SU-DHL-6 (cell line): Measurements from ENCODE around the gene PTCH1.

Source experiments
- H2AFZ ChIP-seq: fragments of 200-600 bp; sonication (generic); 2 replicates; pipeline ENCODE4 v1.6.1; 2014; ENCODE audit warnings: low read depth, mild to moderate bottlenecking, moderate library complexity, mixed read lengths, antibody characterized with exemption, low read length; ENCODE audit not compliant: severe bottlenecking
- H3F3A ChIP-seq: fragments of 200-600 bp; shearing (Covaris generic); 2 replicates; pipeline ENCODE4 v1.6.0; 2016; ENCODE audit warnings: antibody characterized with exemption, mild to moderate bottlenecking; ENCODE audit not compliant: insufficient read depth
- H3K27ac ChIP-seq: fragments of 200-600 bp; sonication (generic); 2 replicates; pipeline ENCODE4 v1.5.1; 2016; ENCODE audit warnings: low read depth, mild to moderate bottlenecking, low read length, moderate library complexity, mixed read lengths
- H3K27me3 ChIP-seq: fragments of 200-600 bp; sonication (generic), shearing (Covaris generic); 2 replicates; pipeline ENCODE4 v1.6.0; 2014; ENCODE audit warnings: mild to moderate bottlenecking, low read length
- H3K36me3 ChIP-seq: fragments of 200-600 bp; sonication (generic); 2 replicates; pipeline ENCODE4 v1.6.1; 2014; ENCODE audit warnings: mild to moderate bottlenecking, low read length, mixed read lengths
- H3K4me2 ChIP-seq: fragments of 300-600, 200-600 bp; shearing (Covaris generic), sonication (generic); 2 replicates; pipeline ENCODE4 v1.6.0; 2014; ENCODE audit warnings: low read length, low read depth, mild to moderate bottlenecking; ENCODE audit not compliant: poor library complexity, severe bottlenecking
- H3K4me3 ChIP-seq: fragments of 200-600 bp; sonication (generic); 2 replicates; pipeline ENCODE4 v1.5.1; 2014; ENCODE audit warnings: antibody characterized with exemption, low read length, mild to moderate bottlenecking, mixed read lengths; ENCODE audit not compliant: insufficient read depth, poor library complexity, severe bottlenecking
- H3K79me2 ChIP-seq: fragments of 200-600 bp; sonication (generic); 2 replicates; pipeline ENCODE4 v1.6.1; 2014; ENCODE audit warnings: mild to moderate bottlenecking, low read length, moderate library complexity; ENCODE audit not compliant: insufficient read depth
- H3K9ac ChIP-seq: fragments of 200-600 bp; sonication (generic); 2 replicates; pipeline ENCODE4 v1.7.0; 2014; ENCODE audit warnings: mild to moderate bottlenecking, low read length
- H3K9me2 ChIP-seq: fragments of 200-600 bp; sonication (generic); replicated peaks from 2 replicates; pipeline ENCODE4 v1.6.1; 2014; ENCODE audit warnings: low read length; ENCODE audit not compliant: insufficient read depth
- H3K9me3 ChIP-seq: fragments of 200-600 bp; sonication (generic); 2 replicates; pipeline ENCODE4 v1.6.1; 2014; ENCODE audit warnings: low read length, mixed read lengths; ENCODE audit not compliant: insufficient read depth
- H4K20me1 ChIP-seq: fragments of 200-600 bp; sonication (generic); 2 replicates; pipeline ENCODE4 v1.6.1; 2014; ENCODE audit warnings: low read depth, mild to moderate bottlenecking, antibody characterized with exemption, low read length, moderate library complexity, mixed read lengths
- CTCF ChIP-seq: fragments of 200-600 bp; sonication (generic); IDR thresholded peaks from one replicate; pipeline ENCODE4 v1.5.1; 2017; ENCODE audit warnings: antibody characterized with exemption, mild to moderate bottlenecking, low read length, moderate library complexity; ENCODE audit not compliant: insufficient read depth, poor library complexity, severe bottlenecking
- EZH2phosphoT487 ChIP-seq: fragments of 200-600 bp; sonication (generic), shearing (Covaris generic); conservative IDR thresholded peaks from 2 replicates; pipeline ENCODE4 v1.6.1; 2018; ENCODE audit warnings: mild to moderate bottlenecking, antibody characterized with exemption, low read length, moderate library complexity, mixed read lengths

The PTCH1 gene

DNA sequence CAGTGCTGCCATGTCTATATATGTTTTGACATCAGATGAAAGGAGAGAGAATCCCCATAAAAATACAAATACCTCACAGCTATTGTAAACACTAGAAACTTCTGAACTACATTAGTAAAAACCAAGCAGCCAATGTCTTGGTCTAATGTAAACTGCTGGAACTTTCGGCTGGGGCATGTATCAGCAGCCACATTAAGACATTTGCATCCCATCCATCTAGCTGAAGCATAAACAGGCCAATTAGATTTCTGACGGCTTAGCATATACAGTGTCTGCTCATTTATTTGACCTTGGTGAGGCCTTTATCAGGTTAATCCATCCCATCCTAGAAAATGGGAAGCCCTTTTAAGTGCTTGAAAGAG is 65.7 kb downstream of the PTCH1 start:
- Histone ChIP-seq H3K79me2 (no peaks in the 10 kb centered on the region), H3K27ac (no peak overlapping the region), H2AFZ (no peak overlapping the region), H3K4me3 (no peak overlapping the region), H3K4me2 (no peak overlapping the region), H3K9me3 (no peaks in the 10 kb centered on the region), H3K36me3 (0 out of 2 replicates have a peak, but pooled peaks cover 5% of the 10 kb centered on the region), H3K27me3 (no peaks in the 10 kb centered on the region), H4K20me1 (no peaks in the 10 kb centered on the region), H3K9me2 (no peaks in the 10 kb centered on the region), H3F3A (no peaks in the 10 kb centered on the region), H3K9ac (no peak overlapping the region)
- TF ChIP-seq EZH2phosphoT487 (no peak), CTCF (no peak)

- Histone ChIP-seq H3K36me3 (peaks cover 1% of the 10 kb centered on the region; the same call in 1 of the 2 replicates), H3K79me2 (no peaks in the 10 kb centered on the region), H3K4me3 (no peak overlapping the region), H4K20me1 (no peaks in the 10 kb centered on the region), H3K4me2 (no peak overlapping the region), H3K9ac (no peak overlapping the region), H2AFZ (no peak overlapping the region), H3K9me2 (no peaks in the 10 kb centered on the region), H3K9me3 (no peaks in the 10 kb centered on the region), H3K27ac (no peak overlapping the region), H3F3A (no peaks in the 10 kb centered on the region), H3K27me3 (no peaks in the 10 kb centered on the region)
- TF ChIP-seq CTCF (no peak), EZH2phosphoT487 (no peak)
These were observed 66.4 kb downstream of the PTCH1 start for GRCh38 chr9:95450171-95451064.

GRCh38 chr9:95449016-95449415 is 67.8 kb downstream of the PTCH1 start:
- Histone ChIP-seq H3K27ac (no peak overlapping the region), H3K9me2 (no peaks in the 10 kb centered on the region), H3K9me3 (no peaks in the 10 kb centered on the region), H3F3A (no peaks in the 10 kb centered on the region), H2AFZ (no peak overlapping the region), H3K4me2 (no peak overlapping the region), H3K4me3 (no peak overlapping the region), H3K79me2 (no peaks in the 10 kb centered on the region), H3K9ac (no peak overlapping the region), H3K27me3 (no peaks in the 10 kb centered on the region), H4K20me1 (no peaks in the 10 kb centered on the region), H3K36me3 (no peaks in the 10 kb centered on the region; the same call in 1 of the 2 replicates)
- TF ChIP-seq EZH2phosphoT487 = no peak
- no peak for TF ChIP-seq CTCF
